Islet of Langerhans (tissue), 1 donor: ENCODE measurements around the gene LRRC1.

Source experiments
- FAIRE-seq: peaks from one replicate; lab custom pipeline; 2011; peaks lifted over from hg19 to GRCh38; lab: Jason Lieb, UNC

Gene LRRC1

DNA sequence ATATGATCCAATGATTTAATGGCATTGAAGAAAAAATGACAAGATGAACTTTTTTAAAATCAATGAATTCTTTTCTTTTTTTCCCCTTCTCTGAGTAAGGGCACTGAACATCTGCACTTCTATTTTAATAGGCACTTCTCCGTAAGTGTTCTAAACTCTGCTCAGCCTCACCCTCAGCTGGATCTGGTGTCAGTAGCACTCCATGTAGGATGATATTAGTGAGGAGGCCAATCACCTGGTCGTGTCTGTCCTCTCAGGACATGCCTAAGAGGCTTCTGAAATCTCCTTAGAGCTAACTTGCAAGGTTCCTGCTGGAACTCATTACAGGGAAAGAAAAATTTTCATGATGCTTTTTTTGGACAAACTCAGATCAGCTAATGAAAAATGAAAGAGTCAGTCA is 167.8 kb downstream of the LRRC1 start:
- FAIRE-seq, result no peak

GRCh38 chr6:53967415-53967814 is 172.6 kb downstream of the LRRC1 start:
- no peak for FAIRE-seq
